H1 (cell line): ENCODE data around the gene CNGA1. TPM values are rescaled to one million over a fixed set of nuclear protein-coding genes. Genes with fewer than 3 reads are reported as not detected.

Experiments used
- CTCF ChIA-PET: fragments of 300-600 bp; sonication (Branson Sonifier 250); formaldehyde crosslinking; loops from one replicate; lab custom pipeline; 2021; ENCODE audit not compliant: partially characterized antibody; lab: Charles Lee
- POLR2A ChIA-PET: fragments of 300-600 bp; sonication (Branson Sonifier 250); formaldehyde crosslinking; loops from one replicate; lab custom pipeline; 2021; ENCODE audit warnings: inconsistent platforms; ENCODE audit not compliant: partially characterized antibody; lab: Charles Lee
- DNase-seq, 2 experiments: peaks; one replicate each; pipeline versions ENCODE4 v3.0.0 to v3.0.0-alpha.2; 2010 to 2022; ENCODE audit warnings: low spot score in 2 of 2, low read depth in 1 of 2, mixed read lengths in 1 of 2
- FAIRE-seq: peaks from 2 replicates; lab custom pipeline; 2011; peaks lifted over from hg19 to GRCh38; lab: Jason Lieb, UNC
- H2AFZ ChIP-seq: 2 replicates; pipeline ENCODE4 v1.8.1; 2012; ENCODE audit warnings: low read length, inconsistent platforms
- H2AK5ac ChIP-seq: 2 replicates; pipeline ENCODE4 v1.6.1; 2013; ENCODE audit warnings: low read depth, low read length
- H2BK120ac ChIP-seq: replicated peaks from 2 replicates; pipeline ENCODE3; 2013; ENCODE audit warnings: low read depth, low read length, inconsistent platforms
- H2BK12ac ChIP-seq: 2 replicates; pipeline ENCODE4 v1.6.1; 2013; ENCODE audit warnings: low read depth, low read length
- H2BK15ac ChIP-seq: 2 replicates; pipeline ENCODE4 v1.6.1; 2013; ENCODE audit warnings: low read length
- H2BK20ac ChIP-seq: 2 replicates; pipeline ENCODE4 v1.6.1; 2013; ENCODE audit warnings: low read length
- H2BK5ac ChIP-seq: 2 replicates; pipeline ENCODE4 v1.6.1; 2013; ENCODE audit warnings: low read depth, low read length
- H3K14ac ChIP-seq: 2 replicates; pipeline ENCODE4 v1.6.1; 2013; ENCODE audit warnings: inconsistent platforms; ENCODE audit not compliant: insufficient read length
- H3K18ac ChIP-seq: 2 replicates; pipeline ENCODE4 v1.6.1; 2013; ENCODE audit warnings: low read length; ENCODE audit errors: extremely low read depth
- H3K23ac ChIP-seq: 2 replicates; pipeline ENCODE4 v1.6.1; 2013; ENCODE audit warnings: inconsistent platforms; ENCODE audit not compliant: insufficient read length
- H3K23me2 ChIP-seq: 2 replicates; pipeline ENCODE4 v1.6.1; 2013; ENCODE audit warnings: low read depth, low read length
- H3K27ac ChIP-seq: 2 replicates; pipeline ENCODE4 v1.6.1; 2011; ENCODE audit warnings: low read depth, low read length, inconsistent platforms
- H3K27me3 ChIP-seq, 4 experiments: replicated peaks in 1 of 4; 1 replicate in 1 of 4; 2 replicates in 3 of 4; pipeline versions ENCODE4 v1.6.1 to v1.8.1; 2011 to 2013; ENCODE audit warnings: low read length in 3 of 4, mild to moderate bottlenecking in 3 of 4, inconsistent platforms in 2 of 4, mixed read lengths in 2 of 4, moderate library complexity in 1 of 4; ENCODE audit not compliant: control insufficient read depth in 3 of 4, insufficient read depth in 3 of 4; ENCODE audit errors: extremely low read depth in 1 of 4
- H3K36me3 ChIP-seq, 4 experiments: 2 replicates each; pipeline versions ENCODE4 v1.6.1 to v1.8.1; 2011 to 2013; ENCODE audit warnings: mild to moderate bottlenecking in 4 of 4, low read length in 3 of 4, moderate library complexity in 2 of 4, control low read depth in 1 of 4, inconsistent platforms in 1 of 4; ENCODE audit not compliant: insufficient read depth in 4 of 4, control insufficient read depth in 2 of 4
- H3K4ac ChIP-seq: replicated peaks from 2 replicates; pipeline ENCODE3; 2013; ENCODE audit warnings: low read length, low read depth, mixed read lengths, inconsistent platforms; ENCODE audit not compliant: insufficient read length
- H3K4me1 ChIP-seq, 4 experiments: replicated peaks in 1 of 4; 1 replicate in 1 of 4; 2 replicates in 3 of 4; pipeline versions ENCODE4 v1.6.1 to v1.8.1; 2011 to 2013; ENCODE audit warnings: low read length in 3 of 4, inconsistent platforms in 2 of 4, mixed read lengths in 1 of 4; ENCODE audit not compliant: insufficient read depth in 4 of 4, control insufficient read depth in 3 of 4
- H3K4me2 ChIP-seq, 2 experiments: 2 replicates each; pipeline versions ENCODE4 v1.6.1 to v1.8.1; 2011 to 2013; ENCODE audit warnings: low read depth in 2 of 2, low read length in 2 of 2, control low read depth in 1 of 2, inconsistent platforms in 1 of 2, mild to moderate bottlenecking in 1 of 2; ENCODE audit not compliant: insufficient read depth in 1 of 2
- H3K4me3 ChIP-seq, 4 experiments: fragments of 200-600, 300-600 bp in 1 of 4; sonication (generic), shearing (Covaris generic), sonication (Bioruptor Twin) in 1 of 4; 2 replicates each; pipeline versions ENCODE4 v1.5.1 to v1.8.1; 2011 to 2016; ENCODE audit warnings: low read length in 4 of 4, low read depth in 3 of 4, control low read depth in 2 of 4, inconsistent platforms in 2 of 4, mild to moderate bottlenecking in 2 of 4, mixed read lengths in 1 of 4, moderate library complexity in 1 of 4; ENCODE audit not compliant: insufficient read depth in 2 of 4; ENCODE audit errors: extremely low read depth in 1 of 4
- H3K56ac ChIP-seq: replicated peaks from 2 replicates; pipeline ENCODE3; 2013; ENCODE audit warnings: low read depth, mild to moderate bottlenecking, mixed read lengths, low read length, inconsistent platforms; ENCODE audit not compliant: insufficient read length
- H3K79me1 ChIP-seq: 2 replicates; pipeline ENCODE4 v1.6.1; 2013; ENCODE audit warnings: low read depth, low read length, control low read depth
- H3K79me2 ChIP-seq, 2 experiments: 2 replicates each; pipeline versions ENCODE4 v1.6.1 to v1.8.1; 2012 to 2013; ENCODE audit warnings: low read length in 2 of 2, mild to moderate bottlenecking in 2 of 2, inconsistent platforms in 1 of 2; ENCODE audit not compliant: insufficient read depth in 2 of 2, control insufficient read depth in 1 of 2
- H3K9ac ChIP-seq, 4 experiments: replicated peaks in 1 of 4; 1 replicate in 1 of 4; 2 replicates in 3 of 4; pipeline versions ENCODE4 v1.6.1 to v1.8.1; 2011 to 2013; ENCODE audit warnings: low read depth in 3 of 4, low read length in 3 of 4, control low read depth in 2 of 4, mild to moderate bottlenecking in 2 of 4, moderate library complexity in 2 of 4, inconsistent platforms in 1 of 4; ENCODE audit errors: extremely low read depth in 1 of 4
- H3K9me3 ChIP-seq, 2 experiments: 2 replicates each; pipeline versions ENCODE4 v1.6.1 to v1.8.1; 2012 to 2013; ENCODE audit warnings: mild to moderate bottlenecking in 2 of 2, moderate library complexity in 2 of 2, control low read depth in 1 of 2, inconsistent platforms in 1 of 2, low read depth in 1 of 2, low read length in 1 of 2, mixed read lengths in 1 of 2; ENCODE audit not compliant: insufficient read depth in 2 of 2
- H4K20me1 ChIP-seq, 2 experiments: replicated peaks in 1 of 2; 2 replicates each; pipeline versions ENCODE3 to v1.8.1; 2011 to 2013; ENCODE audit warnings: inconsistent platforms in 2 of 2, low read length in 2 of 2, mild to moderate bottlenecking in 1 of 2; ENCODE audit not compliant: insufficient read depth in 2 of 2, control insufficient read depth in 1 of 2
- H4K5ac ChIP-seq: 2 replicates; pipeline ENCODE4 v1.6.1; 2013; ENCODE audit warnings: low read length, low read depth, mixed read lengths, inconsistent platforms; ENCODE audit not compliant: insufficient read length
- H4K8ac ChIP-seq: 2 replicates; pipeline ENCODE4 v1.8.0; 2013; ENCODE audit warnings: mild to moderate bottlenecking, moderate library complexity, low read length, inconsistent platforms; ENCODE audit not compliant: insufficient read depth; ENCODE audit errors: extremely low read depth
- H4K91ac ChIP-seq: replicated peaks from 2 replicates; pipeline ENCODE3; 2013; ENCODE audit warnings: low read length, mixed read lengths, inconsistent platforms; ENCODE audit not compliant: insufficient read length
- CHD2 ChIP-seq: IDR thresholded peaks from 2 replicates; pipeline ENCODE4 v1.6.1; 2012; ENCODE audit warnings: low read length, improper control_type of control experiment
- MAX ChIP-seq: IDR thresholded peaks from 2 replicates; pipeline ENCODE4 v1.6.1; 2012; ENCODE audit warnings: inconsistent platforms
- SUZ12 ChIP-seq: fragments of 200-600 bp; sonication (generic); IDR thresholded peaks from 2 replicates; pipeline ENCODE4 v1.6.1; 2012; ENCODE audit warnings: mild to moderate bottlenecking, inconsistent platforms, low read length, moderate library complexity, mixed read lengths
- WGBS, 2 experiments: shearing (Covaris generic) in 1 of 2; methylation state at CpG; one replicate each; pipeline versions ENCODE4 v1.1.6 to v1.1.7; 2013 to 2015; ENCODE audit warnings: low lambda C conversion rate in 2 of 2, mixed read lengths in 2 of 2, inconsistent platforms in 1 of 2, low coverage in 1 of 2, missing lambda C conversion rate in 1 of 2; ENCODE audit not compliant: insufficient replicate concordance in 2 of 2, insufficient coverage in 1 of 2, insufficient read length in 1 of 2; ENCODE audit errors: extremely low coverage in 1 of 2, missing lambda C conversion rate in 1 of 2; 5-methylcytosine and 5-hydroxymethylcytosine counted together
- polyA plus RNA-seq, 7 experiments: library from polyadenylated mRNA; depleted of rRNA in 3 of 7; stranded (reverse) in 5 of 7; unstranded in 2 of 7; fragments of >200 nt in 5 of 7; fragments of 200-250 nt in 2 of 7; gene quantifications; 1 replicate in 5 of 7; 2 replicates in 1 of 7; 4 replicates in 1 of 7; pipeline versions ENCODE4 v1.2.1 to v1.2.3, GENCODE V29; 2011 to 2013; ENCODE audit warnings: missing spikeins in 2 of 7, mixed read lengths in 2 of 7
- total RNA-seq: library from RNA; stranded (reverse); fragmentation: NEBNext Ultra II Directional; extraction: Animal tissue kit (Norgen Biotek cat#: 25700); gene quantifications from 2 replicates; pipeline ENCODE4 v1.2.1, GENCODE V29; 2021
- TF ChIP-seq, protein P1 (sequence below): IDR thresholded peaks from 2 replicates; pipeline ENCODE4 v1.6.1; 2012; ENCODE audit warnings: low read length, inconsistent platforms

The CNGA1 gene
- total and polyA plus RNA-seq, 2 of the 8 experiments (the other 6 are each of a cell fraction or from before 2014, with no cell fraction given), result 0.17 to 0.54 TPM

DNA sequence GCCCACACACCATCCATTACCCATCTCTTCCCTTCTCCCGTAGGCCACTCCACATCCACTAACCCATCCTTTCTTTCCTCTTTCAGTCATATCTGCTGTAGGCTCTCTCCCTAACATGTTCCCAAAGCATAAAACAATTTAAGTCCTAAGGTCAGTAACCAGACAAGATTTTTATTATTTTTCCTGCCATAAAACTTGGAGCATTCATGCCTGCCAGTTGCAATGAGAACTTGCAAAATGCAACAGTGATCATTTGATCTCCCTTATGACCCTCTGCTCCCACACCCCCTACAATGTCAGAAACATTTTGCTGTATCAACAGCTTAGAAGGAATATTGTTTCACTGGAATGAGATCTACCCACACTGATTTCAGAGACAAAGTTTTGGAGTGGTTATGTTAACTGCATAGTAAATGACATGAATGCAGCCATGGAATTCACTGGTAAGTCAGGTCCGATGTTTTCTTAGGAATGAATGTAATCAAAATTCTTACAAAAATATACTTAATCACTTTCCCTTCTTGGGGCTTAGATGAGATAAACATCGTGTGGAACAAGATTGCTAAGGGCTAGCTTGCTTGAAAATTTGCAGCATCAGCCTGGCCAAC is 5.8 kb upstream of the CNGA1 start:
- no peak overlapping the region for H3K4ac ChIP-seq
- no peak overlapping the region for H2BK12ac ChIP-seq
- H4K5ac ChIP-seq, result no peak overlapping the region
- H3K56ac ChIP-seq, result peak overlapping the region; percentile 70
- no peaks in the 10 kb centered on the region for H3K9me3 ChIP-seq
- no peak overlapping the region for H3K18ac ChIP-seq
- no peak for DNase-seq
- no peak overlapping the region for H4K8ac ChIP-seq
- H4K91ac ChIP-seq, result no peak overlapping the region
- no peaks in the 10 kb centered on the region; a peak in 1 of 8 replicates for H3K36me3 ChIP-seq
- 94 to 100% methylated on average over 1 to 3 of the region's 3 CpGs for WGBS, 2 experiments
- H3K14ac ChIP-seq, result no peak overlapping the region
- ChIA-PET CTCF (interaction anchor here (4.8 kb wide), 1 partner anchor 12 kb away, joined by 32 read pairs; no protein-coding TSS in a partner anchor), POLR2A (no interaction called here)
- H3K27me3 ChIP-seq, result peaks cover 0 to 10% (median 5%) of the 10 kb centered on the region in 4 experiments; a peak in 5 of 7 replicates
- H2BK120ac ChIP-seq, result no peak overlapping the region
- no peak overlapping the region for H2BK20ac ChIP-seq
- peaks cover 5% of the 10 kb centered on the region; the same call in 1 of the 2 replicates for H3K23me2 ChIP-seq
- H2AFZ ChIP-seq, result no peak overlapping the region
- no peak overlapping the region for H3K9ac ChIP-seq
- H3K27ac ChIP-seq, result no peak overlapping the region
- H3K4me3 ChIP-seq, result no peak overlapping the region
- H3K23ac ChIP-seq, result no peak overlapping the region
- no peaks in the 10 kb centered on the region for H3K79me2 ChIP-seq
- no peak overlapping the region for H2BK5ac ChIP-seq
- TF ChIP-seq CHD2 (no peak), SUZ12 (no peak), MAX (no peak)
- TF ChIP-seq, protein P1, sequence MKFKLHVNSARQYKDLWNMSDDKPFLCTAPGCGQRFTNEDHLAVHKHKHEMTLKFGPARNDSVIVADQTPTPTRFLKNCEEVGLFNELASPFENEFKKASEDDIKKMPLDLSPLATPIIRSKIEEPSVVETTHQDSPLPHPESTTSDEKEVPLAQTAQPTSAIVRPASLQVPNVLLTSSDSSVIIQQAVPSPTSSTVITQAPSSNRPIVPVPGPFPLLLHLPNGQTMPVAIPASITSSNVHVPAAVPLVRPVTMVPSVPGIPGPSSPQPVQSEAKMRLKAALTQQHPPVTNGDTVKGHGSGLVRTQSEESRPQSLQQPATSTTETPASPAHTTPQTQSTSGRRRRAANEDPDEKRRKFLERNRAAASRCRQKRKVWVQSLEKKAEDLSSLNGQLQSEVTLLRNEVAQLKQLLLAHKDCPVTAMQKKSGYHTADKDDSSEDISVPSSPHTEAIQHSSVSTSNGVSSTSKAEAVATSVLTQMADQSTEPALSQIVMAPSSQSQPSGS, result no peak
- no peaks in the 10 kb centered on the region for H3K79me1 ChIP-seq
- H2BK15ac ChIP-seq, result no peak overlapping the region
- no peak overlapping the region for H3K4me2 ChIP-seq
- 0 out of 7 replicates have a peak, but pooled peaks cover 0 to 2% (median 0%) of the 10 kb centered on the region in 4 experiments for H3K4me1 ChIP-seq
- no peaks in the 10 kb centered on the region for H4K20me1 ChIP-seq
- no peak overlapping the region for H2AK5ac ChIP-seq
- FAIRE-seq, result no peak
